Activated CD8-positive, alpha-beta T cell treated with anti-CD3 and anti-CD28 coated beads for 36 hours (primary cell): ENCODE measurements around the gene MMP28. TPM values are rescaled to one million over a fixed set of nuclear protein-coding genes. Genes with fewer than 3 reads are reported as not detected.

Experiments
- ATAC-seq: fragments of 200-7000 bp; cut with Tn5 transposase; one replicate; pipeline ENCODE4 v1.10.0; 2021; ENCODE audit warnings: mild to moderate bottlenecking, moderate library complexity
- CTCF ChIA-PET: fragments of 350-600 bp; sonication (Branson Sonifier 250); formaldehyde crosslinking; loops from one replicate; lab custom pipeline; 2021; ENCODE audit warnings: antibody characterized with exemption; lab: Charles Lee
- POLR2A ChIA-PET: fragments of 350-600 bp; sonication (Branson Sonifier 250); formaldehyde crosslinking; loops from one replicate; lab custom pipeline; 2021; ENCODE audit warnings: antibody characterized with exemption; lab: Charles Lee
- DNase-seq: peaks from one replicate; pipeline ENCODE4 v3.0.0-alpha.2; 2020
- H3K27ac Mint-ChIP-seq: one replicate; pipeline ENCODE4 v1.8.0; 2021; ENCODE audit warnings: mild to moderate bottlenecking, mixed read lengths
- H3K27me3 Mint-ChIP-seq: one replicate; pipeline ENCODE4 v1.8.0; 2021; ENCODE audit warnings: mixed read lengths
- H3K36me3 Mint-ChIP-seq: one replicate; pipeline ENCODE4 v1.8.0; 2021; ENCODE audit warnings: low read depth, mixed read lengths
- H3K4me1 Mint-ChIP-seq: one replicate; pipeline ENCODE4 v1.8.0; 2021; ENCODE audit warnings: low read depth, mixed read lengths
- H3K4me3 Mint-ChIP-seq: one replicate; pipeline ENCODE4 v1.8.0; 2021; ENCODE audit warnings: mild to moderate bottlenecking, moderate library complexity, mixed read lengths
- H3K9me3 Mint-ChIP-seq: one replicate; pipeline ENCODE4 v1.8.0; 2021; ENCODE audit warnings: mixed read lengths
- intact Hi-C: fragments of 100-400 bp; cut with micrococcal nuclease; formaldehyde crosslinking; loops from one replicate; pipeline ENCODE4 v1.10.0; 2022
- total RNA-seq, 2 experiments: library from RNA; stranded (reverse); gene quantifications; one replicate each; pipeline ENCODE4 v1.2.3, GENCODE V29; 2021
- TF ChIP-seq, protein P1 (sequence below): fragments of 200-600 bp; IDR thresholded peaks from one replicate; pipeline ENCODE4 v1.8.0; 2022; ENCODE audit warnings: antibody characterized with exemption, mild to moderate bottlenecking

The MMP28 gene
- total RNA-seq, 2 experiments from 2014 or later: 0.41 TPM; not detected in 1

DNA sequence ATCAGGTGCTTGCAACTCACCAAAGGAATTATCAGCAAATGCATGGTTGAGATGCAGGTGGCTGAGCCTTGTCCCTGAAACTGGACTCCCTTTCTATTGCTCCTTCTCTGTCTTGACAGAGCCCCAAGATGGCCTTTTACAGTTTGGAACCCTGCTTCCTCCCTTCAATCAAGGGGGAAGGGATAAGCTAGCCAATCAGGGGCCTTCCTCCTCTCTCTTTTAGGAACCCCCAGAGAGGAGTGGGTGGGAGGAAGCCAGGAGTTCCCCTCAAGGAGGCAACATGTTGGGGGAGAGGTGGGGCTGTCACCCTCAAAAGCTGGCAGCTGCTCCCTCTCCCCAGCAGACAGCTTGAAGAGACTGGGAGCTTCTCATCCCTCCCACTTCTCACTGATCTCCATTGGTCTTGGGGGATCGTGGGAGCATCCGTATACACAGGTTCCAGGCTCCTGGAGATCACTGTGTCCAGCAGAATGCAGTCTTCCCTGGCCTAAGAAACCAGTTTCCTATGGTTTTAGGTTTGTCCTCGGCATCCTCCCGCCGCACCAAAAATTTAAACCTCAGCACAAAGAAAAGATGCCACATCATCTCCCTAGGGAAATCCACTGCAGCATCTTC, 56.8 kb downstream of the MMP28 start:
- H3K27me3 Mint-ChIP-seq: peaks cover 25% of the 10 kb centered on the region
- POLR2A ChIA-PET: no interaction called here
- no peaks in the 10 kb centered on the region for H3K36me3 Mint-ChIP-seq
- no peak for DNase-seq
- peaks cover 7% of the 10 kb centered on the region for H3K4me1 Mint-ChIP-seq
- peak; percentile 43 for ATAC-seq
- no peak overlapping the region for H3K27ac Mint-ChIP-seq
- no peaks in the 10 kb centered on the region for H3K9me3 Mint-ChIP-seq
- no peak overlapping the region for H3K4me3 Mint-ChIP-seq
- CTCF ChIA-PET: interaction anchor here (0.7 to 2.4 kb wide), 3 partner anchors 10 to 125 kb away, joined by 3 to 15 read pairs (median 5); no protein-coding TSS in a partner anchor
- intact Hi-C loops: no loop called here
- TF ChIP-seq, protein P1, sequence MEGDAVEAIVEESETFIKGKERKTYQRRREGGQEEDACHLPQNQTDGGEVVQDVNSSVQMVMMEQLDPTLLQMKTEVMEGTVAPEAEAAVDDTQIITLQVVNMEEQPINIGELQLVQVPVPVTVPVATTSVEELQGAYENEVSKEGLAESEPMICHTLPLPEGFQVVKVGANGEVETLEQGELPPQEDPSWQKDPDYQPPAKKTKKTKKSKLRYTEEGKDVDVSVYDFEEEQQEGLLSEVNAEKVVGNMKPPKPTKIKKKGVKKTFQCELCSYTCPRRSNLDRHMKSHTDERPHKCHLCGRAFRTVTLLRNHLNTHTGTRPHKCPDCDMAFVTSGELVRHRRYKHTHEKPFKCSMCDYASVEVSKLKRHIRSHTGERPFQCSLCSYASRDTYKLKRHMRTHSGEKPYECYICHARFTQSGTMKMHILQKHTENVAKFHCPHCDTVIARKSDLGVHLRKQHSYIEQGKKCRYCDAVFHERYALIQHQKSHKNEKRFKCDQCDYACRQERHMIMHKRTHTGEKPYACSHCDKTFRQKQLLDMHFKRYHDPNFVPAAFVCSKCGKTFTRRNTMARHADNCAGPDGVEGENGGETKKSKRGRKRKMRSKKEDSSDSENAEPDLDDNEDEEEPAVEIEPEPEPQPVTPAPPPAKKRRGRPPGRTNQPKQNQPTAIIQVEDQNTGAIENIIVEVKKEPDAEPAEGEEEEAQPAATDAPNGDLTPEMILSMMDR: no peak

DNA sequence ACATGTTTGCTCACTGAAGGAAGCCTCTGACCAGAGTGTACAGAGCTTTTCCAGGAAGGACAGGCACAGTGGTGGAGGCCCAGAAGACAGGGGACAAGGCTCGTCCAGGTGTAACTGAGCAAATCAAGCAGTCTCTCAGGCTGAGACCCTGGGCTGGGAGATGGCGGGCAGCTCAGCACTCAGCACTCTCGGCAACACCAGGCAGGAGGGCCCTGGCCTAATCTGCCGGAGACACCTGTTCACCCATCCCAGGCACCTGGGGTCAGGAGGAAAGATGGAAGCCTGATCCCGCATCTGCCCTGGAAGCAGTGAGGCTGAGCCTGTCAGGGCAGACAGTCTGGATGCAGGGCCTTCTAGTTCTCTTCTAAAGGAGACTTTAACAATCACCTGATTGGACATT, 59.2 kb downstream of the MMP28 start:
- intact Hi-C loops: no loop called here

DNA sequence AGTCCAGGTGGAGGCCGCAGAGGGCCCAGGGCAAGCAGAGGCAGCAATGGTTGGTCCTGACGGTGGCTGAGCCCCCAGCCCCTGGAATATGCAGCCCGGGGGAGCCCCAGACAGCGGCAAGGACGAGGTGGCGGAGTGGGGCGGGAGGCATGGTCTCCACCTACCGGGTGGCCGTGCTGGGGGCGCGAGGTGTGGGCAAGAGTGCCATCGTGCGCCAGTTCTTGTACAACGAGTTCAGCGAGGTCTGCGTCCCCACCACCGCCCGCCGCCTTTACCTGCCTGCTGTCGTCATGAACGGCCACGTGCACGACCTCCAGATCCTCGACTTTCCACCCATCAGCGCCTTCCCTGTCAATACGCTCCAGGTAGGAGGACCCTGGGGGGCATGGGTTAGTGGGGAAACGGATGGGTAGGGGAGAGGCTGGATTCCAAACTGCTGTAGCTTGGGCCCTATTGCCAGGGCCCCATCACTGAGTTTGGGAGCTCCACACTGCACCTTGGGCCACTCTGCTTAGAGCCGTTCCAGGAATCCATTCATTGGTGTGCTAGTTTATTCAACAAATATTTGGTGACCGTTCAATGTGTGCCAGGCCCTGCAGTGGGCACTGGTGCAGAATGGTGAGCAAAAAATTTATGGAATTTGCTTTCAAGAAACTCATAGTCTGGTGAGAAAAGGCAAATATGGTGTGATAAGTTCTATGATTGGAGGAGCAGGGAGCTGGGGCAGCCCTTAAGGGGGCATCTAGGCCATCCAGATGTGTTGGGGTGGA, 60.2 kb downstream of the MMP28 start:
- CTCF ChIA-PET: interaction anchor here (1.2 to 5.3 kb wide), 2 partner anchors 12 to 29 kb away, joined by 3 to 29 read pairs; no protein-coding TSS in a partner anchor

More for the DNA sequence above, 59.2 kb downstream of the MMP28 start:
- ATAC-seq (no peak), DNase-seq (no peak)
- TF ChIP-seq, protein P1: no peak
- POLR2A ChIA-PET: interaction anchor here (0.6 to 1.1 kb wide), 3 partner anchors 14 to 124 kb away, joined by 3 read pairs; no protein-coding TSS in a partner anchor
- Mint-ChIP-seq H3K27ac (no peak overlapping the region), H3K9me3 (no peaks in the 10 kb centered on the region), H3K4me1 (peaks cover 6% of the 10 kb centered on the region), H3K27me3 (peaks cover 12% of the 10 kb centered on the region), H3K36me3 (no peaks in the 10 kb centered on the region), H3K4me3 (no peak overlapping the region)
- CTCF ChIA-PET: interaction anchor here (1.2 to 5.3 kb wide), 2 partner anchors 11 to 28 kb away, joined by 3 to 29 read pairs; no protein-coding TSS in a partner anchor

DNA sequence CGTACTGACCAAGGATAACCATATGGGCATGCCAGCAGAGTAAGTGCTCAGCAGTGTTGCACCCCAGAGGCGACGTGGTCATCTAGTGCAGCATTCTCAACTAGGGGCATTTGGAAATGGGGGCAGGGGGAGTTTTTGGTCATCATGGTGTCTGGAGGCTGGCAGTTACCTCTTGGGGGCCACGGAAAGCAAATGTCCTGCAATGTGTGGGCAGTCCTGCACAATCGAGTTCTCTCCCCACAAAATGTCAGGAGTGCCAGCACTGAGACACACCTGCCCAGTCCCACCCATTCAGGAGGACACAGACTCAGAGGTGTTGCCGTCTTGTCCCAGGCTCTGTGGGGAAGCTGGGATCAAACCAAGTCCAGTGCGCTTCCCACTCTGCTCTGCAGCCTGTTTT, 61.0 kb downstream of the MMP28 start:
- H3K27me3 Mint-ChIP-seq: no peaks in the 10 kb centered on the region
- ChIA-PET POLR2A (interaction anchor here (1.0 to 1.4 kb wide), 3 partner anchors 13 to 29 kb away, joined by 3 to 4 read pairs (median 3); no protein-coding TSS in a partner anchor), CTCF (interaction anchor here (5.3 kb wide), 2 partner anchors 13 to 29 kb away, joined by 28 to 29 read pairs; no protein-coding TSS in a partner anchor)
- TF ChIP-seq, protein P1: no peak
- H3K36me3 Mint-ChIP-seq: no peaks in the 10 kb centered on the region
- H3K4me3 Mint-ChIP-seq: no peak overlapping the region
- H3K27ac Mint-ChIP-seq: no peak overlapping the region
- H3K4me1 Mint-ChIP-seq: peaks cover 14% of the 10 kb centered on the region
- ATAC-seq (no peak), DNase-seq (no peak)
- intact Hi-C loops: no loop called here
- no peaks in the 10 kb centered on the region for H3K9me3 Mint-ChIP-seq

More for the DNA sequence above, 60.2 kb downstream of the MMP28 start:
- Mint-ChIP-seq H3K27me3 (peaks cover 6% of the 10 kb centered on the region), H3K36me3 (no peaks in the 10 kb centered on the region), H3K27ac (no peak overlapping the region), H3K4me1 (peaks cover 12% of the 10 kb centered on the region), H3K9me3 (no peaks in the 10 kb centered on the region), H3K4me3 (no peak overlapping the region)
- DNase-seq (no peak), ATAC-seq (no peak)
- POLR2A ChIA-PET: interaction anchor here (1.0 to 1.4 kb wide), 3 partner anchors 12 to 123 kb away, joined by 3 read pairs; no protein-coding TSS in a partner anchor
- intact Hi-C loops: no loop called here
- TF ChIP-seq, protein P1: no peak
